Stimulated activated naive CD8-positive, alpha-beta T cell treated with anti-CD3 and anti-CD28 coated beads, Interleukin-15, Interleukin-2, amounts not matched to agents 100 ng/mL and 50 ng/mL, for 24 hours (primary cell): ENCODE measurements around the gene WASHC2A.
"Not testable (repeated sequence)": the region's sequence is repeated elsewhere in the genome, so short reads cannot be mapped to it uniquely, and the experiment has no call there.

Experiments used
- H3K27ac Mint-ChIP-seq: one replicate; pipeline ENCODE4 v1.8.0; 2021; ENCODE audit warnings: mild to moderate bottlenecking, mixed read lengths
- H3K27me3 Mint-ChIP-seq: one replicate; pipeline ENCODE4 v1.8.0; 2021; ENCODE audit warnings: mixed read lengths
- H3K36me3 Mint-ChIP-seq: one replicate; pipeline ENCODE4 v1.8.0; 2021; ENCODE audit warnings: low read depth, mixed read lengths
- H3K4me1 Mint-ChIP-seq: one replicate; pipeline ENCODE4 v1.8.0; 2021; ENCODE audit warnings: low read depth, mixed read lengths
- H3K4me3 Mint-ChIP-seq: one replicate; pipeline ENCODE4 v1.8.0; 2021; ENCODE audit warnings: mild to moderate bottlenecking, mixed read lengths
- H3K9me3 Mint-ChIP-seq: one replicate; pipeline ENCODE4 v1.8.0; 2021; ENCODE audit warnings: mixed read lengths

The WASHC2A gene, protein sequence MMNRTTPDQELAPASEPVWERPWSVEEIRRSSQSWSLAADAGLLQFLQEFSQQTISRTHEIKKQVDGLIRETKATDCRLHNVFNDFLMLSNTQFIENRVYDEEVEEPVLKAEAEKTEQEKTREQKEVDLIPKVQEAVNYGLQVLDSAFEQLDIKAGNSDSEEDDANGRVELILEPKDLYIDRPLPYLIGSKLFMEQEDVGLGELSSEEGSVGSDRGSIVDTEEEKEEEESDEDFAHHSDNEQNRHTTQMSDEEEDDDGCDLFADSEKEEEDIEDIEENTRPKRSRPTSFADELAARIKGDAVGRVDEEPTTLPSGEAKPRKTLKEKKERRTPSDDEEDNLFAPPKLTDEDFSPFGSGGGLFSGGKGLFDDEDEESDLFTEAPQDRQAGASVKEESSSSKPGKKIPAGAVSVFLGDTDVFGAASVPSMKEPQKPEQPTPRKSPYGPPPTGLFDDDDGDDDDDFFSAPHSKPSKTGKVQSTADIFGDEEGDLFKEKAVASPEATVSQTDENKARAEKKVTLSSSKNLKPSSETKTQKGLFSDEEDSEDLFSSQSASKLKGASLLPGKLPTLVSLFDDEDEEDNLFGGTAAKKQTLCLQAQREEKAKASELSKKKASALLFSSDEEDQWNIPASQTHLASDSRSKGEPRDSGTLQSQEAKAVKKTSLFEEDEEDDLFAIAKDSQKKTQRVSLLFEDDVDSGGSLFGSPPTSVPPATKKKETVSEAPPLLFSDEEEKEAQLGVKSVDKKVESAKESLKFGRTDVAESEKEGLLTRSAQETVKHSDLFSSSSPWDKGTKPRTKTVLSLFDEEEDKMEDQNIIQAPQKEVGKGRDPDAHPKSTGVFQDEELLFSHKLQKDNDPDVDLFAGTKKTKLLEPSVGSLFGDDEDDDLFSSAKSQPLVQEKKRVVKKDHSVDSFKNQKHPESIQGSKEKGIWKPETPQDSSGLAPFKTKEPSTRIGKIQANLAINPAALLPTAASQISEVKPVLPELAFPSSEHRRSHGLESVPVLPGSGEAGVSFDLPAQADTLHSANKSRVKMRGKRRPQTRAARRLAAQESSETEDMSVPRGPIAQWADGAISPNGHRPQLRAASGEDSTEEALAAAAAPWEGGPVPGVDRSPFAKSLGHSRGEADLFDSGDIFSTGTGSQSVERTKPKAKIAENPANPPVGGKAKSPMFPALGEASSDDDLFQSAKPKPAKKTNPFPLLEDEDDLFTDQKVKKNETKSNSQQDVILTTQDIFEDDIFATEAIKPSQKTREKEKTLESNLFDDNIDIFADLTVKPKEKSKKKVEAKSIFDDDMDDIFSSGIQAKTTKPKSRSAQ (N-terminal part only)

DNA sequence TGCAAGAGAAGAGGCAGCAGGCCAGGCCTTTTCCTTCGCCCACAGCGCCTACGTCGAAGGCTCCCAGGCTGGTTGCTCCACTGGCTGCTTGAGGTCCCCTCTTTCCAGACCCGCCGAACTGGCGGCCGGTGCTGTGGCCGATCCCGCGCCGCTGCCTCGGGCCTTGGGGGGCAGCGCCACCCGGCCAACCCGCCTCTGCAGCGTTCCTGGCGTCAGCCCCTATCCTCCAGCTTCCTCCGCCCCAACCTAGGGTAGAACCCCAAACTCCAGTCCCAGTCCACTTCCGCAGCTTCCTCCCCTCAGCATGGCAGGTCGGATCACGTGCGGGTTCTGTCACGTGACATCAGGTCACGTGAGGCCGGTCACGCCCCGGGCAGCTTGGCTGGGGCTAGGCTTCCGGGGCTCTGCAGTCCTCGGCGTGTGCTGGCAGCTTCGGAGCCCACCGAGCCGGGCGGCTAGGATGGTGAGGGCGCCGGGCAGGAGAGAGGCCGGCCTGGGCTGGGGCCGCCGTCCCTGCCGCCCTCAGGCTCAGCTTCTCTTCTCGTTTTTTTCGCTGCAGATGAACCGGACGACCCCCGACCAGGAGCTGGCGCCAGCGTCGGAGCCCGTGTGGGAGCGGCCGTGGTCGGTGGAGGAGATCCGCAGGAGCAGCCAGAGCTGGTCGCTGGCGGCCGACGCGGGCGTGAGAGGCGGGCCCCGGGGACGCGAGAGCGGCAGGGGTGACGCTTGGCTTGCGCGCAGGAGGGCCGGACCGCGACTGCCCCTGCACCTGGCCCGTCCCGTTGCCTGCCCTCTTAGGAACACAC, at the start of gene WASHC2A:
WASHC2A (plus strand) TSS at position 409 of the 806 bp plus-strand sequence; CDS start at position 461, 52 bp downstream.
- not testable (repeated sequence) for H3K9me3 Mint-ChIP-seq, H3K4me1 Mint-ChIP-seq, H3K27me3 Mint-ChIP-seq, H3K36me3 Mint-ChIP-seq
- Mint-ChIP-seq H3K4me3 (peak within 1 kb of the TSS; percentile 65), H3K27ac (peak within 1 kb of the TSS; percentile 72)

DNA sequence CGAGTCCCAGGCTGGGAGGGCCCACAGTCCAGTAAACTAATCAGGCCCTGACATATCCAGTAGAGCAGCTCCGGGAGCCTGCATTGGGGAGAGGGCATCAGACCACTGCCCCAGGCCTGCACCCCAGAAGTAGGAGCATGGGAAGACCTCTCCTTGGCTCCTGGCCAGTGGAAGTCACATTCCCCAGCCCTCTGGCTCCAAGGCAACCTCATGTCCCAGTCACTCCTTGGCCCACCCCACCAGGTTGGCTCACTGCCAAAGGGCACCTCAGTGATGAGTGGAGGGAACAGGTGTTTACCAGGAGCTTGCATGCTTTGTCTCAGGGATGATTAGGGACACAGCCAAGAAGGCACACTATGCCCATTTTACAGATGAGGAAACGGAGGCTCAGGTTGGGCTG, 48.5 kb upstream of the WASHC2A start:
- H3K36me3 Mint-ChIP-seq, H3K4me1 Mint-ChIP-seq, H3K4me3 Mint-ChIP-seq, H3K9me3 Mint-ChIP-seq, H3K27ac Mint-ChIP-seq, H3K27me3 Mint-ChIP-seq: not testable (repeated sequence)

DNA sequence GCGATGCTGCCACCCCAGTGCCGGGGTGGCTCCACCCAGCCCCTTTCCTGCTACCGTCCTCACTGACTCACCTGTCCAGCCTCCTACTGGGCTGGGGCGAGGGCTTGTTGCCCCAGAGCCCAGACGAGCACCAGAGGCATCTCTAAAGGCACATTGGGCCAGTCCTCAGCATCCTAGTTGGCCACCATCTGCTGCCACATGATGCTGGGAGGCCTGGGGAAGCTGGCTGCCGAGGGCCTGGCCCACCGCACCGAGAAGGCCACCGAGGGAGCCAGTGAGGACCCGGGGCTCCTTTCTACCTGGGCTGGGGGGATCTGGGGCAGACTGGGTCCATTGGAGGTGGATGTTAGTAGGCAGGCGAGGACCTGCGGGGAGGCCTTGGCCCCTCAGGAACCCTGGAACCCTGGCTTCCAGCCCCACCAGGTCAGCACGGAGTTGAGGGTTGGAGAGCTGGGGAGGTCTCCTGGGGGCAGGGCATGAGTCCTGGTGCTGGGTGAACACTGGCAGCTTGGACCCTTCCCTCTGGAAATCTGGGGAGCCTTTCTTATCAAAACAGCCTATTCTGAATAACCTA, 47.2 kb upstream of the WASHC2A start:
- H3K4me1 Mint-ChIP-seq, H3K36me3 Mint-ChIP-seq, H3K4me3 Mint-ChIP-seq, H3K27ac Mint-ChIP-seq, H3K9me3 Mint-ChIP-seq, H3K27me3 Mint-ChIP-seq: not testable (repeated sequence)

DNA sequence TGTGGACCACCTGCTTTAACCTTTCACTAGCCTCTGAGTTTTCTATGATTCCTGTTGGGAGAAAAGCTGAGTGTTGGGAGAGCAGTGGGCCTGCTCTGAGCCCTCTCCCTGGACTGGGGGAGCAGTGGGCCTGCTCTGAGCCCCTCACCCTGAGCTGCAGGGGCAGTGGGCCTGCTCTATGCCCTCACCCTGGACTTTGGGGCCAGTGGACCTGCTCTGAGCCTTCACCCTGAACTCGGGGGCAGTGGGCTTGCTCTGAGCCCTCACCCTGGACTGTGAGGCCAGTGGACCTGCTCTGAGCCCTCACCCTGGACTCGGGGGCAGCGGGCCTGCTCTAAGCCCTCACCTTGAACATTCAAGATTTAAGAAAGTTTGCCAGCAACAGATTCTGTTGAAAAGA, 46.1 kb upstream of the WASHC2A start:
- Mint-ChIP-seq H3K4me3 (no peak overlapping the region), H3K27me3 (peaks cover 15% of the 10 kb centered on the region), H3K27ac (no peak overlapping the region), H3K4me1 (no peaks in the 10 kb centered on the region), H3K9me3 (no peaks in the 10 kb centered on the region), H3K36me3 (no peaks in the 10 kb centered on the region)

DNA sequence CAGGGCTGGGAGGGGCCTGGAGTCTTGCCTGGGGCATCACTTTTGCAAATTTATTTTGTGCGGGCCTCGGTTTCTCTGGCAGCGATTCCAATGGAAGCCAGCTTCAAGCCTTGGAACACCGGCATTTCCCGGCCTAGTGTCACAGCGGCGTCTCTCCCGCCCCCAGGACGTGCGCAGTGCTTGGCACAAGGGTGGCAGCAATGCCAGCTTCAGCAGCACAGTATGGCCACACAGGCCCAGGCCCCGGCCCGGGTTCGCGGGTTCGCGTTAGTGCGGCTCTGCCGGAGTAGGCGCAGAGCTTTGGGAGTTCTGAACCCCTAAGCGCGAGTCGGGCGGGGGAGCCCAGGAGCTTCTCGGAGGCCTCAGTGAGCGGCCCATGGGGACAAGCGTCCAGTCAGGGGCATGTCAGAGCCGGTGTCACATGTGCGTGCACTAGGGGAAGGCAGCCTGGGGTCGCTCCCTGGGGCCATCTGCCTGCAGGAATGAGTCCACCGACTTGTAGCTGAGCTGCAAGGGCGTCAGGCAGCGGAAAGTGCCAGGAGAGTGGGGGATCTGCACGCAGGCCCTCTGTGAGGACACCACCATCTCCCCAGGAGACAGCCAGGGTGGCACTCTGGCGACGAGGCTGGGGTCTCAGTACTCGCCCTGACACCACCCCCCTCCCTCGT, 42.9 kb upstream of the WASHC2A start:
- not testable (repeated sequence) for H3K4me3 Mint-ChIP-seq, H3K27ac Mint-ChIP-seq, H3K4me1 Mint-ChIP-seq, H3K36me3 Mint-ChIP-seq, H3K9me3 Mint-ChIP-seq
- peaks cover 23% of the 10 kb centered on the region for H3K27me3 Mint-ChIP-seq

DNA sequence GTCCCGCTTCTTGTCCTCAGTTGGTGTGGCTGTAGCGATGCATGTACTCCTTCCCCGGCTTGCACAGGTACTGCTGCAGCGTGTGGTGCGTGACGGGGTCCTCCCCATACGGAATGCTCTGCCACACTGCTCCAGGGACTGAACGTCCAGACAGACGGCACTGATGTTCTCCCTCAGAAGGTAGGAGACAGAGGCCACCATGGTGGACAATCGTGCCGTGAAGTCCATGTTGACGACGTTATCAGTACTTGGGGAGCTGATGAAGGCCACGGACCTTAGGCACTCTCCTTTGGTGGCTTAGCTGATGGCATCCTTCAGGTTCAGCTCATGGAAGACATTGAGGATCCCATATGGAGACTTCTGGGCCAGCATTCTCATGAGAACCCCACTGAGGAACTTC, 42.1 kb upstream of the WASHC2A start:
- no peak overlapping the region for H3K4me3 Mint-ChIP-seq
- no peaks in the 10 kb centered on the region for H3K9me3 Mint-ChIP-seq
- peaks cover 23% of the 10 kb centered on the region for H3K27me3 Mint-ChIP-seq
- H3K27ac Mint-ChIP-seq: no peak overlapping the region
- H3K4me1 Mint-ChIP-seq: no peaks in the 10 kb centered on the region
- no peaks in the 10 kb centered on the region for H3K36me3 Mint-ChIP-seq

DNA sequence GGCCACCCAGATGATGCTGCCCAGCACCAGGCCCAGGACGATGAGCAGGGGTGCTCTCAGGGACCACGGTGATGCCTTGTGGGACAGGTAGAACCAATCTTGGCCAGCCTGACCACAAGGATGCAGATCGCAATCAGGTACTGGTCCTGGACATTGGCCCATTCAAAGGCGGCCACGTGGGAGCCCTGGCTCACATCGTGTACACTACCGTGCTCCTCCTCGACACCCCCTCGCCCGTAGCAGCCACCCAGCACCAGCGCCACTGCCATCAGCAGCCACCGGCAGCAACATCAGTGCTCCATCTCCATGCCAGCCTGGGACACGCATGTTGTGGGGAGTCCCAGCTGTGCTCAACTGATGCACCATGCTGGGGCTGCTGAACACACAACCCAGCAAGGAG, 40.6 kb upstream of the WASHC2A start:
- peaks cover 23% of the 10 kb centered on the region for H3K27me3 Mint-ChIP-seq
- H3K9me3 Mint-ChIP-seq: no peaks in the 10 kb centered on the region

DNA sequence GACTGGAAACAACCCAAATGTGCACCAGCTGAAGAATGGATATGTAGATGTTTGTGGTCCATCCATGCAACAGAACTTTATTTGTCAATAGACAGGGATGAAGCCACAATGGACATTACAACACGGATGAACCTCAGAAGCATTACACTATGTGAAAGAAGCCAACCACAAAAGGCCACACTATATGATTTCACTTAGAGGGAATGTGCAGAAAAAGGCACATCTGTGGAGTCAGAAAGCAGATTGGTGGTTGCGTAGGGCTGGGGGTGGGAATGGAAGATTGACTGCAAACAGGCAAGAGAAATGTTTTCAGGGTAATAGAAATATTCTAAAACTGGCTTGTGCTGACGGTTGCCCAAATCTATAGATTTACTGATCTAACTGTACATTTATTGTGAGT, 34.3 kb upstream of the WASHC2A start:
- no peaks in the 10 kb centered on the region for H3K4me1 Mint-ChIP-seq
- H3K36me3 Mint-ChIP-seq: no peaks in the 10 kb centered on the region
- no peaks in the 10 kb centered on the region for H3K27me3 Mint-ChIP-seq
- no peaks in the 10 kb centered on the region for H3K9me3 Mint-ChIP-seq
- H3K27ac Mint-ChIP-seq: no peak overlapping the region
- no peak overlapping the region for H3K4me3 Mint-ChIP-seq

More for the DNA sequence above, 40.6 kb upstream of the WASHC2A start:
- Mint-ChIP-seq H3K27ac (no peak overlapping the region), H3K4me3 (no peak overlapping the region), H3K4me1 (no peaks in the 10 kb centered on the region), H3K36me3 (no peaks in the 10 kb centered on the region)

DNA sequence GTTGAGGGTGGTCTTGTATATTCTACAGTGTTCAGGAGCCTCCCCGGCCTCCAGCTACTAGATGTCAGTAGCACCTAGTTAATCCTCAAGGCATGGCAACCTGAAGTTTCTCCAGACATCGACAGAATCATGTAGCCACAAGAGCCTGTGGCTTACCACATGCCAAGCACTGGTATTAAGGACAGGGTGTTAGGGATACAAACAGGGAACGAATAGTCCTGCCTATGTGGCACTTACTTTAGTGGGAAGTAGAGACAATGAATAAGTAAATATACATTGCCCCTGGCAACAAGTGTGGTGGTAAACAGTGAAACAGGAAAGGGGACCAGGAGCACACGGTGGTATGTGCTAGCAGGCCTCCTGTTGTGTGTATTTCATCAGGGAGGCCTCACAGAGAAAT, 32.4 kb upstream of the WASHC2A start:
- not testable (repeated sequence) for H3K27me3 Mint-ChIP-seq, H3K27ac Mint-ChIP-seq, H3K9me3 Mint-ChIP-seq, H3K4me1 Mint-ChIP-seq, H3K36me3 Mint-ChIP-seq, H3K4me3 Mint-ChIP-seq

DNA sequence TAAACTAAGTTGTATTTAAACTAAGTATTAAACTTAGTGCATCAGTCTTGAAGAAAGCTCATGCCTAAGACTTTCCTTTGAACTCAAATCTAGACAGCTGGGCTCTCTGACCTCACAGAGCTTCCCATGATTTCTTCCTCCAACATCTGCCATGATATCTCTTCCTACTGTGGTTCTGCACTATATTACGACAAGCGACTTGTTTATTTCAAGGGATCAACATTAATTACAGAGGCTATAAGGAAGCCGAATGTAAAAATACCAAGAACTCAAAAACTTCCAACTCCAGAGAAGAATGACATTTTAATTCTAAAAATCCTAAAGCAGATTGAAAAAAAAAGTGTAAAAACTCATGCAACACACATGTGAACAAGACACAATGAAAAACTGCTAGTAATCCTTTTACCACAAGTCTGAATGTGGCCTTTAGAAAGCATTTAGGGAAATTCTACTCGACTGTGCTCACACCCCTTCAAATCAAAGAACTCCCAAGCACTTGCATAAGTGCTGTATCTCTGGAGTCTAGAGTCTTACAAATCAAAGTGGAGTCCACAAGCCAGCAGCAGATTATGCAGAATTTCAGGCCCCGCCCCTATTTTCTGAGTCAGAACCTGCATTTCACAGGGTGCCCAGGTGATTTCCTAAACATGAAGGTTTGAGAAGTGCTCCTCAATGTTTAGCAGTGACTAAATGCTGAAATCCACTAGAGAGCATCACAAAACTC, 22.7 kb upstream of the WASHC2A start:
- Mint-ChIP-seq H3K4me1 (no peaks in the 10 kb centered on the region), H3K27me3 (no peaks in the 10 kb centered on the region), H3K36me3 (no peaks in the 10 kb centered on the region), H3K27ac (no peak overlapping the region), H3K9me3 (no peaks in the 10 kb centered on the region), H3K4me3 (no peak overlapping the region)

DNA sequence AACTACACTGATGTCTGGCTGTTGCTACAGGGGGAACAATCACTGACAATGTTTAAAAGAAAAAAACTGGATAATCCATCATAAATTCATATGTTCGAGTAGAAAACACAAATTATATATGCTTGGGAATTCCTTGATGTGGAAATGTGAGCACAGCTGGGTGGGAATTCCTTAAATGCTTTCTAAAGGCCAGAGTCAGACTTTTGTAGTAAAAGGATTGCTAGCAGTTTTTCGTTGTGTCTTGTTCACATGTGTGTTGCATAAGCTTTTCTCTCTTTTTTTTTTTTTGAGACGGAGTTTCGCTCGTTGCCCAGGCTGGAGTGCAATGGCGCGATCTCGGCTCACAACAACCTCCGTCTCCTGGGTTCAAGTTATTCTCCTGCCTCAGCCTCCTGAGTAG, 21.3 kb upstream of the WASHC2A start:
- not testable (repeated sequence) for H3K27ac Mint-ChIP-seq, H3K9me3 Mint-ChIP-seq, H3K27me3 Mint-ChIP-seq, H3K36me3 Mint-ChIP-seq, H3K4me3 Mint-ChIP-seq, H3K4me1 Mint-ChIP-seq

DNA sequence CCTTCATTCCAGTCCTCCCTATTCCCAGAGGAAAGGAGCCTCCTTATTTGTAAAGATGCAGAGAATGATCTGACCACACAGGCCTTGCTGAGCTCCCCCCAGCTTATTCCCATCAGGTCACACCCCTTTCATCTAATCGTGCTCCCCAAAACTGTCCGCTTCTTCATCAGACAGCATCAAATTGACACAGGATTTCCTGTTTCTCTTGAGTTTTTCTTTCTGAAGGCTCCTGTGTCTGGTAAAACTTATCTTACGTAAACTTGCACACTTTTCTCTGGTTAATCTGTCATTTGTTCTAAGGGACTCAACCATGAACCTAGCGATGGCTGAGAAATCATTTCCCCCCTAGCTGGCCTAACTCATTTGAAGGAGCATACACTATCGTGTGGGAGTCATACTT, 20.2 kb upstream of the WASHC2A start:
- H3K36me3 Mint-ChIP-seq, H3K9me3 Mint-ChIP-seq, H3K27me3 Mint-ChIP-seq, H3K4me3 Mint-ChIP-seq, H3K27ac Mint-ChIP-seq, H3K4me1 Mint-ChIP-seq: not testable (repeated sequence)

DNA sequence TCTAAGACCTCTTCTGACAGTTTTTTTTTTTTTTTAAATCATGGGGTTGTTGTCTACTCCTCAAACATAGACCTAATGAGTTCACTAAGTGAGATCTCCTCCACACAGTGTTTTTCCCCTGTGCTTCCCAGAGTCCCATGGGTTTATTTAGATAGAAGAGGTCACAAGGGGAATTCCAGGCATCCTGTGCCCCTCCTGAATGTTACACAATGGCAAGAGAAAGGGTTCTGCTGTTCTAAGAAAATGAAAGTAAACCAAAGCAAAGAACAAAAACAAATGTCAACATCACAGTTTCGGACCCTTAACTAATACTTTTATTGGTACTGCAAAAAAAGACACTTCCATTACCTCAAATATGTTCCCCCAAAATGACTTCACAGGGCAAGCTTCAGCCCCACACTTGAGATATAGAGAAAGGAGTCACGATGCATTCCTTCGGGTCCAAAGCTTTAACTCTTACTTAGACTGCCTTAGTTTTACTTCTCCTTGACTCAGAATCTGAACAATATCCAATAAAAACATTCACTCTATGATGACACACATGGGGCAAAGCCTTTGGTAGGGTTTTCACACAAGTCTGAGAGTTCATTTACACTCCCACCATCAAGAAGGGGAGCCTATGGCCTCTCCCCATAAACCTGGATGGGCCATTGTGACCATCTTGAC, 15.6 kb upstream of the WASHC2A start:
- H3K9me3 Mint-ChIP-seq, H3K36me3 Mint-ChIP-seq, H3K4me3 Mint-ChIP-seq, H3K4me1 Mint-ChIP-seq, H3K27me3 Mint-ChIP-seq: not testable (repeated sequence)
- peak overlapping the region; percentile 8 for H3K27ac Mint-ChIP-seq
